Keratinocyte (primary cell): ENCODE data around the gene CNTNAP2. TPM values are rescaled to one million over a fixed set of nuclear protein-coding genes. Genes with fewer than 3 reads are reported as not detected.

Source experiments
- DNase-seq: peaks from one replicate; pipeline ENCODE4 v3.0.0-alpha.2; 2011; ENCODE audit warnings: low read depth, missing footprints, low spot score
- FAIRE-seq: peaks from 2 replicates; lab custom pipeline; 2011; peaks lifted over from hg19 to GRCh38; lab: Jason Lieb, UNC
- H2AFZ ChIP-seq: 2 replicates; pipeline ENCODE4 v1.6.0; 2012; ENCODE audit warnings: low read length, control low read depth, inconsistent platforms; ENCODE audit not compliant: control insufficient read depth
- H3K27ac ChIP-seq: 2 replicates; pipeline ENCODE4 v1.5.1; 2011; ENCODE audit warnings: low read length; ENCODE audit not compliant: control insufficient read depth, insufficient read depth
- H3K27me3 ChIP-seq: 3 replicates; pipeline ENCODE4 v1.6.0; 2011; ENCODE audit warnings: low read length; ENCODE audit not compliant: control insufficient read depth, insufficient read depth; ENCODE audit errors: extremely low read depth
- H3K36me3 ChIP-seq, 2 experiments: 2 replicates in 1 of 2; 3 replicates in 1 of 2; pipeline ENCODE4 v1.5.1; 2011; ENCODE audit warnings: low read length in 2 of 2, mild to moderate bottlenecking in 1 of 2; ENCODE audit not compliant: control insufficient read depth in 2 of 2, insufficient read depth in 2 of 2; ENCODE audit errors: extremely low read depth in 1 of 2
- H3K4me1 ChIP-seq: 3 replicates; pipeline ENCODE4 v1.5.1; 2011; ENCODE audit warnings: low read length; ENCODE audit not compliant: control insufficient read depth, insufficient read depth; ENCODE audit errors: extremely low read depth
- H3K4me2 ChIP-seq: 3 replicates; pipeline ENCODE4 v1.6.0; 2011; ENCODE audit warnings: low read depth, low read length; ENCODE audit not compliant: control insufficient read depth, insufficient read depth; ENCODE audit errors: extremely low read depth
- H3K4me3 ChIP-seq, 3 experiments: fragments of 200-600 bp in 1 of 3; sonication (generic) in 1 of 3; 2 replicates in 2 of 3; 3 replicates in 1 of 3; pipeline ENCODE4 v1.5.1; 2011 to 2016; ENCODE audit warnings: low read length in 3 of 3, mild to moderate bottlenecking in 3 of 3, control low read depth in 2 of 3, inconsistent platforms in 1 of 3, low read depth in 1 of 3, mixed read lengths in 1 of 3, mixed run types in 1 of 3, moderate library complexity in 1 of 3; ENCODE audit not compliant: control insufficient read depth in 2 of 3, insufficient read depth in 2 of 3; ENCODE audit errors: extremely low read depth in 1 of 3
- H3K79me2 ChIP-seq: 2 replicates; pipeline ENCODE4 v1.6.0; 2012; ENCODE audit warnings: low read length; ENCODE audit not compliant: control insufficient read depth, insufficient read depth
- H3K9ac ChIP-seq: 3 replicates; pipeline ENCODE4 v1.6.0; 2011; ENCODE audit warnings: low read length; ENCODE audit not compliant: control insufficient read depth, insufficient read depth; ENCODE audit errors: extremely low read depth
- H3K9me1 ChIP-seq: 3 replicates; pipeline ENCODE4 v1.6.0; 2011; ENCODE audit warnings: low read length; ENCODE audit not compliant: control insufficient read depth, insufficient read depth; ENCODE audit errors: extremely low read depth
- H3K9me3 ChIP-seq: 2 replicates; pipeline ENCODE4 v1.5.1; 2012; ENCODE audit warnings: low read depth, low read length; ENCODE audit not compliant: control insufficient read depth
- H4K20me1 ChIP-seq: 3 replicates; pipeline ENCODE4 v1.6.0; 2011; ENCODE audit warnings: low read length; ENCODE audit not compliant: control insufficient read depth, insufficient read depth; ENCODE audit errors: extremely low read depth
- EZH2 ChIP-seq: IDR thresholded peaks from one replicate; pipeline ENCODE4 v1.6.1; 2012; ENCODE audit warnings: inconsistent platforms, mild to moderate bottlenecking, low read length, moderate library complexity
- dilution Hi-C: fragments of 300-500 bp; cut with MboI; formaldehyde crosslinking; loops from one replicate; pipeline ENCODE4 v1.7.0; 2020; ENCODE audit warnings: low sequenced_read_pairs; ENCODE audit not compliant: extremely low pct_ligation_motif_present
- polyA plus RNA-seq, 5 experiments: library from polyadenylated mRNA; depleted of rRNA in 3 of 5; stranded (reverse) in 3 of 5; stranded (forward) in 1 of 5; unstranded in 1 of 5; fragments of >200 nt; gene quantifications; 1 replicate in 1 of 5; 2 replicates in 3 of 5; 3 replicates in 1 of 5; pipeline versions ENCODE4 v1.2.1 to v1.2.3, GENCODE V29; 2011 to 2012; ENCODE audit warnings: missing spikeins in 2 of 5, low read depth in 1 of 5, low replicate concordance in 1 of 5
- TF ChIP-seq, protein P1 (sequence below), 3 experiments: IDR thresholded peaks in 1 of 3; conservative IDR thresholded peaks in 1 of 3; optimal IDR thresholded peaks in 1 of 3; 2 replicates in 2 of 3; 3 replicates in 1 of 3; pipeline versions ENCODE3 to v1.5.1; 2011; ENCODE audit warnings: low read length in 3 of 3, mild to moderate bottlenecking in 3 of 3, moderate library complexity in 2 of 3, control low read depth in 1 of 3, inconsistent platforms in 1 of 3; ENCODE audit not compliant: insufficient read depth in 2 of 3; ENCODE audit errors: extremely low read depth in 1 of 3

CNTNAP2 gene
- polyA plus RNA-seq, 1 donor (not counting 4 experiments of a cell fraction or from before 2014, with no cell fraction given): 1.4 TPM

DNA sequence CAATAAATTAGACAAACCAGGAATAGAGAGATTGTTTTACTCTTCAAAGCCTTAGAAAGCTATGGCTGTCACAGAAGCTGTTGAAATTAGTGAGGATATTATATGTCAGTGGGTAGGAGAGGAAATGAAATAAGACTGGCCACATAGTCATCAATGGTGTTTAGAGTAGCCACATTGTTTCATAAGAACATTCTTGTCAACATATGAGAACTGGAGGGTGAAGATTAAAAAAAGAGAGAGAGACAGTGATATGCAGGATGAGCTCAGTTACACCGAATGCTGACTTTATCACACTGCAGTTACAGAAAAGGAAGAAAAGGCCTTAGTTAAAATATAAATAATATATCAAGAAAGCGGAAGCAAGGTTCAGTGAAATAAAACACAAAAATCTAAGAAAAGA is 412.0 kb downstream of the CNTNAP2 start:
- Histone ChIP-seq H3K4me1 (no peaks in the 10 kb centered on the region), H3K27ac (no peak overlapping the region), H3K36me3 (no peaks in the 10 kb centered on the region), H3K9me1 (no peaks in the 10 kb centered on the region), H3K27me3 (no peaks in the 10 kb centered on the region), H3K9me3 (peaks cover 3% of the 10 kb centered on the region), H4K20me1 (no peaks in the 10 kb centered on the region), H2AFZ (no peak overlapping the region), H3K4me3 (no peak overlapping the region), H3K4me2 (no peak overlapping the region), H3K79me2 (no peaks in the 10 kb centered on the region), H3K9ac (no peak overlapping the region)
- FAIRE-seq (no peak), DNase-seq (no peak)
- TF ChIP-seq EZH2: no peak
- TF ChIP-seq, protein P1, sequence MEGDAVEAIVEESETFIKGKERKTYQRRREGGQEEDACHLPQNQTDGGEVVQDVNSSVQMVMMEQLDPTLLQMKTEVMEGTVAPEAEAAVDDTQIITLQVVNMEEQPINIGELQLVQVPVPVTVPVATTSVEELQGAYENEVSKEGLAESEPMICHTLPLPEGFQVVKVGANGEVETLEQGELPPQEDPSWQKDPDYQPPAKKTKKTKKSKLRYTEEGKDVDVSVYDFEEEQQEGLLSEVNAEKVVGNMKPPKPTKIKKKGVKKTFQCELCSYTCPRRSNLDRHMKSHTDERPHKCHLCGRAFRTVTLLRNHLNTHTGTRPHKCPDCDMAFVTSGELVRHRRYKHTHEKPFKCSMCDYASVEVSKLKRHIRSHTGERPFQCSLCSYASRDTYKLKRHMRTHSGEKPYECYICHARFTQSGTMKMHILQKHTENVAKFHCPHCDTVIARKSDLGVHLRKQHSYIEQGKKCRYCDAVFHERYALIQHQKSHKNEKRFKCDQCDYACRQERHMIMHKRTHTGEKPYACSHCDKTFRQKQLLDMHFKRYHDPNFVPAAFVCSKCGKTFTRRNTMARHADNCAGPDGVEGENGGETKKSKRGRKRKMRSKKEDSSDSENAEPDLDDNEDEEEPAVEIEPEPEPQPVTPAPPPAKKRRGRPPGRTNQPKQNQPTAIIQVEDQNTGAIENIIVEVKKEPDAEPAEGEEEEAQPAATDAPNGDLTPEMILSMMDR (optimal IDR thresholded peaks at IDR 0.05 in 1 of 3, IDR thresholded peaks at IDR 0.05 in 1 of 3, conservative IDR thresholded peaks at IDR 0.05 in 1 of 3; ENCODE audit: extremely low read depth in 1 of 3, insufficient read depth in 2 of 3, low read length in 3 of 3): no peak
- dilution Hi-C loops: no loop called here

DNA sequence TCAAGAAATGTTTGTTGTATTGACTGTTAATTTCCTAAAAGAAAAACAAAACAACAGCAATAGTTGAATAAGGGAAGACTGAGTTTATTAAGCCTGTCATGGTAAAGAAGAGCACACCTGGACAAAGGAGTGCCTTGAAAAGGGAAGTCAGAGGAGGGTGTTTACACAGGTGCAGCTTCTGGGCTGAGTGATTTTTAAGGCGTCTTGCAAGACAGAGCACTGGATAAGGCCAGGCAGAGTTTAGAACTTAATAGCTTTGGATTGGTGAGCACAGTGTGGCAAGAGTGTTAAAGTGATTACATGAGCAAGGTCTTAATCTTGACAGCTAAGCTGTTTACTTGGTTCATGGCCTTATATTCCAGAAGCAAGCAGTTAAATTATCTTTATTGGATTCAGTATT is 423.2 kb downstream of the CNTNAP2 start:
- FAIRE-seq (no peak), DNase-seq (no peak)
- H3K27ac ChIP-seq: no peak overlapping the region
- no peaks in the 10 kb centered on the region for H4K20me1 ChIP-seq
- H3K4me2 ChIP-seq: no peak overlapping the region
- no peaks in the 10 kb centered on the region for H3K27me3 ChIP-seq
- no peak overlapping the region for H3K4me3 ChIP-seq
- no peaks in the 10 kb centered on the region for H3K36me3 ChIP-seq
- H3K9me1 ChIP-seq: no peaks in the 10 kb centered on the region
- dilution Hi-C loops: no loop called here
- H3K9ac ChIP-seq: no peak overlapping the region
- H2AFZ ChIP-seq: no peak overlapping the region
- no peaks in the 10 kb centered on the region for H3K4me1 ChIP-seq
- TF ChIP-seq EZH2: no peak
- TF ChIP-seq, protein P1 (optimal IDR thresholded peaks at IDR 0.05 in 1 of 3, IDR thresholded peaks at IDR 0.05 in 1 of 3, conservative IDR thresholded peaks at IDR 0.05 in 1 of 3; ENCODE audit: extremely low read depth in 1 of 3, insufficient read depth in 2 of 3, low read length in 3 of 3): no peak
- no peaks in the 10 kb centered on the region for H3K79me2 ChIP-seq
- peaks cover 2% of the 10 kb centered on the region for H3K9me3 ChIP-seq
